ENCODE measurements around the gene ASB4.

DNA sequence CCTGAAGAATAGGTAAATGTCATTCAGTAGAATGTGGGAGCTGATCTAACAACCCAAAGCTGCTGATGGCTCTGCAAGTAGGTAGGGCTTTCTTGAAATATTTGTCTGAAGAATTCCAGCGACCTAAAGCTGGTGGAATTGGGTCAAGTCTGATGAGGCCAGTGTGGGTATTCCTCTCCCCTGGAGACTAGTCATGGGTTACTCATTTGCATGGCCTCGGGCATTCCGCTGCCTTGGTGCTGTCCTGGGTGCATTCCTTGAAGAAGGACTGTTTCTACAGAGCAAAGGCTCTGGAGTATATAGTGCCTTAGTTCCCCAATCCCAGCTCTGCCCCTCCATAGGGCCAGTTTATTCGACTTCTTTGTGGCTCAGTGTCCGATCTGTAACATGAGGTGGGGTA, 91.4 kb downstream of the ASB4 start:
- TF ChIP-seq FOXM1 (IDR thresholded peaks at IDR 0.05; ENCODE audit: borderline replicate concordance): no peak
- TF ChIP-seq SP1 (IDR thresholded peaks at IDR 0.05): no peak
- no peak for TF ChIP-seq L3MBTL2 (conservative IDR thresholded peaks at IDR 0.05)
- no peak for TF ChIP-seq LEF1 (IDR thresholded peaks at IDR 0.05; ENCODE audit: borderline replicate concordance)
- TF ChIP-seq BHLHE40 (IDR thresholded peaks at IDR 0.05; ENCODE audit: borderline replicate concordance): no peak
- TF ChIP-seq ARNT (IDR thresholded peaks at IDR 0.05): no peak
- TF ChIP-seq ZNF384 (IDR thresholded peaks at IDR 0.05): no peak
- no peak for TF ChIP-seq CTBP1 (IDR thresholded peaks at IDR 0.05; ENCODE audit: borderline replicate concordance)
- no peak for TF ChIP-seq NFRKB (IDR thresholded peaks at IDR 0.05)
- TF ChIP-seq, protein P1, sequence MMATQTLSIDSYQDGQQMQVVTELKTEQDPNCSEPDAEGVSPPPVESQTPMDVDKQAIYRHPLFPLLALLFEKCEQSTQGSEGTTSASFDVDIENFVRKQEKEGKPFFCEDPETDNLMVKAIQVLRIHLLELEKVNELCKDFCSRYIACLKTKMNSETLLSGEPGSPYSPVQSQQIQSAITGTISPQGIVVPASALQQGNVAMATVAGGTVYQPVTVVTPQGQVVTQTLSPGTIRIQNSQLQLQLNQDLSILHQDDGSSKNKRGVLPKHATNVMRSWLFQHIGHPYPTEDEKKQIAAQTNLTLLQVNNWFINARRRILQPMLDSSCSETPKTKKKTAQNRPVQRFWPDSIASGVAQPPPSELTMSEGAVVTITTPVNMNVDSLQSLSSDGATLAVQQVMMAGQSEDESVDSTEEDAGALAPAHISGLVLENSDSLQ (IDR thresholded peaks at IDR 0.05): no peak
- TF ChIP-seq HDGF (IDR thresholded peaks at IDR 0.05; ENCODE audit: borderline replicate concordance): no peak
- TF ChIP-seq TARDBP (IDR thresholded peaks at IDR 0.05): no peak
- TF ChIP-seq ELF4 (IDR thresholded peaks at IDR 0.05): no peak

All from HEK293T (cell line).